Breast epithelium (tissue), 3 donors: Measurements from ENCODE around the gene ZNF70.

Experiments used
- CTCF ChIP-seq, 3 donors: fragments of 450-650 bp; IDR thresholded peaks; one replicate each; pipeline ENCODE4 v1.5.1; 2016 to 2017; ENCODE audit warnings: antibody characterized with exemption in 3 of 3, mild to moderate bottlenecking in 3 of 3, moderate library complexity in 3 of 3
- POLR2A ChIP-seq: fragments of 450-650 bp; IDR thresholded peaks from one replicate; pipeline ENCODE4 v1.6.1; 2016; ENCODE audit warnings: antibody characterized with exemption, mild to moderate bottlenecking, moderate library complexity

GRCh38 chr22:23704062-23704461, 46.9 kb downstream of the ZNF70 start:
- TF ChIP-seq CTCF (IDR thresholded peaks at IDR 0.05), result no peak
- no peak for TF ChIP-seq POLR2A
